Middle frontal gyrus (tissue), 1 donor: ENCODE data around the gene LTBR.
"Not testable (repeated sequence)": the region's sequence is repeated elsewhere in the genome, so short reads cannot be mapped to it uniquely, and the experiment has no call there.

Experiments used
- DNase-seq: peaks from one replicate; pipeline ENCODE4 v3.0.0-alpha.2; 2015; ENCODE audit warnings: low spot score; ENCODE audit errors: extremely low spot score

Gene LTBR

GRCh38 chr12:6424866-6425265, 40.9 kb downstream of the LTBR start:
- no peak for DNase-seq

- DNase-seq, result no peak
Observed at GRCh38 chr12:6425590-6426531, 41.9 kb downstream of the LTBR start.

- no peak for DNase-seq
Observed at GRCh38 chr12:6426882-6427671, 43.1 kb downstream of the LTBR start.

GRCh38 chr12:6427796-6428195, 43.8 kb downstream of the LTBR start:
- not testable (repeated sequence) for DNase-seq

GRCh38 chr12:6428326-6428725, 44.4 kb downstream of the LTBR start:
- no peak for DNase-seq

GRCh38 chr12:6430124-6430989, 46.4 kb downstream of the LTBR start:
- peak; percentile 32 for DNase-seq

- DNase-seq, result no peak
Observed at GRCh38 chr12:6432991-6433390, 49.0 kb downstream of the LTBR start.

GRCh38 chr12:6434205-6435140, 50.5 kb downstream of the LTBR start:
- no peak for DNase-seq

GRCh38 chr12:6435961-6436715, 52.2 kb downstream of the LTBR start:
- no peak for DNase-seq

- no peak for DNase-seq
Observed at GRCh38 chr12:6437586-6437985, 53.6 kb downstream of the LTBR start.

- no peak for DNase-seq
Observed at GRCh38 chr12:6438345-6438744, 54.4 kb downstream of the LTBR start.

GRCh38 chr12:6440391-6440790, 56.4 kb downstream of the LTBR start:
- DNase-seq, result no peak
